GM12892 (cell line): ENCODE data around the gene SNCA.

Experiments
- POLR2AphosphoS5 ChIP-seq: IDR thresholded peaks from 2 replicates; pipeline ENCODE4 v1.6.1; 2011; ENCODE audit warnings: low read depth, low read length, control low read depth
- TAF1 ChIP-seq: IDR thresholded peaks from 2 replicates; pipeline ENCODE4 v1.6.1; 2011; ENCODE audit warnings: low read depth, mild to moderate bottlenecking, control low read depth, low read length, borderline replicate concordance

DNA sequence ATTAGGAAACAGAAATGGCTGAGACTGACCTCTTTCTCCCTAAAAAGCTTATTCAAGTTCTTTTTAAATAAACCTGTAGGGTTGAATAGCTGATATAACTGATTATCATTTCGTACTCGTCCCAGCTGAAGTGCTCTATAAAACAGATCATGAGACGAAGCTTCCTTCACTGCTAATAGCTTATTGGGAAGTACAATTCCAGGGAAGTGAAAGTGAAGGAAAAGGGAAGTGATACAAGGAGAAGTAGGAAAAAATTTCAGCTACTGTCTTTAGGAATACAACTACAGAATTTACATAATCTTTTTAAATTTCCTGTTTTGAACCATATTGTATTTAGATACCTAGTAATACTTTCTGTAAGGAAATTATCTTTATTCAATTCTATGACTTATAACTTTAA, 103.0 kb downstream of the SNCA start:
- TF ChIP-seq POLR2AphosphoS5 (no peak), TAF1 (no peak)
